Astrocyte of the spinal cord (primary cell): Measurements from ENCODE around the gene METTL17.

Experiments used
- DNase-seq: peaks from one replicate; pipeline ENCODE4 v3.0.0; 2011; ENCODE audit warnings: low read depth, low spot score
- H3K4me3 ChIP-seq: 2 replicates; pipeline ENCODE4 v1.5.1; 2011; ENCODE audit warnings: low read depth, mild to moderate bottlenecking, low read length, moderate library complexity
- CTCF ChIP-seq: IDR thresholded peaks from 2 replicates; pipeline ENCODE4 v1.5.1; 2012; ENCODE audit warnings: low read depth, mild to moderate bottlenecking, low read length, inconsistent platforms
- in situ Hi-C: cut with HindIII; loops from 2 replicates; pipeline ENCODE4 v1.10.0; 2017; ENCODE audit warnings: low sequenced_read_pairs

The METTL17 gene

GRCh38 chr14:20970983-20971704 lies 18.6 kb upstream of the METTL17 start:
- H3K4me3 ChIP-seq, result peak overlapping the region; percentile 62
- peak; percentile 100 for TF ChIP-seq CTCF
- DNase-seq, result peak; percentile 86
- in situ Hi-C loops, result no loop called here

GRCh38 chr14:20971705-20972021 lies 18.1 kb upstream of the METTL17 start:
- DNase-seq, result no peak
- in situ Hi-C loops, result no loop called here
- no peak for TF ChIP-seq CTCF
- peak overlapping the region; percentile 62 for H3K4me3 ChIP-seq

GRCh38 chr14:20973501-20973900 lies 16.3 kb upstream of the METTL17 start:
- no peak for DNase-seq

GRCh38 chr14:20976291-20976690 lies 13.5 kb upstream of the METTL17 start:
- in situ Hi-C loops, result no loop called here
- no peak overlapping the region for H3K4me3 ChIP-seq
- TF ChIP-seq CTCF, result no peak
- DNase-seq, result no peak

More at GRCh38 chr14:20973501-20973900, 16.3 kb upstream of the METTL17 start:
- no peak for TF ChIP-seq CTCF
- in situ Hi-C loops, result no loop called here
- no peak overlapping the region for H3K4me3 ChIP-seq

- no peak for TF ChIP-seq CTCF
- H3K4me3 ChIP-seq, result no peak overlapping the region
- in situ Hi-C loops, result no loop called here
- DNase-seq, result no peak
Observed at GRCh38 chr14:20978687-20979086, 11.1 kb upstream of the METTL17 start.

GRCh38 chr14:20980906-20981305 lies 8.9 kb upstream of the METTL17 start:
- DNase-seq, result no peak
- no peak for TF ChIP-seq CTCF
- in situ Hi-C loops, result no loop called here
- no peak overlapping the region for H3K4me3 ChIP-seq
